PC-3 (cell line): ENCODE data around the gene FOXJ3. TPM values are rescaled to one million over a fixed set of nuclear protein-coding genes. Genes with fewer than 3 reads are reported as not detected.

Source experiments
- ATAC-seq: fragments of 200-7000 bp; cut with Tn5 transposase; 2 replicates; pipeline ENCODE4 v1.9.1; 2020; ENCODE audit warnings: mild to moderate bottlenecking, moderate library complexity
- BruUV-seq: library from RNA; stranded (reverse); fragments of 400-500 nt; replicated peaks from 2 replicates; lab custom pipeline; 2021; lab: Mats Ljungman, UMichigan
- CTCF ChIA-PET: fragments of 300-600 bp; sonication (Branson Sonifier 250); formaldehyde crosslinking; loops from one replicate; lab custom pipeline; 2022; ENCODE audit warnings: antibody characterized with exemption; lab: Charles Lee
- POLR2A ChIA-PET: fragments of 300-600 bp; sonication (Branson Sonifier 250); formaldehyde crosslinking; loops from one replicate; lab custom pipeline; 2022; ENCODE audit warnings: antibody characterized with exemption; ENCODE audit not compliant: unreplicated experiment; lab: Charles Lee
- DNase-seq: peaks from one replicate; pipeline ENCODE4 v3.0.0-alpha.2; 2015
- H2AFZ ChIP-seq: fragments of 300-600 bp; sonication (generic); 2 replicates; pipeline ENCODE4 v1.6.0; 2016; ENCODE audit warnings: antibody characterized with exemption, low read length
- H3F3A ChIP-seq: fragments of 300-600 bp; sonication (generic); one replicate; pipeline ENCODE4 v1.6.0; 2017; ENCODE audit warnings: antibody characterized with exemption, low read length, control low read depth, mild to moderate bottlenecking; ENCODE audit not compliant: unreplicated experiment
- H3K27ac ChIP-seq: fragments of 300-600 bp; sonication (generic); 2 replicates; pipeline ENCODE4 v1.5.1; 2016; ENCODE audit warnings: mild to moderate bottlenecking, low read length
- H3K27me3 ChIP-seq: fragments of 300-600 bp; sonication (generic); 2 replicates; pipeline ENCODE4 v1.6.1; 2016; ENCODE audit warnings: low read length, mixed read lengths
- H3K36me3 ChIP-seq: fragments of 300-600 bp; sonication (generic); 2 replicates; pipeline ENCODE4 v1.6.1; 2016; ENCODE audit warnings: low read depth, mixed run types, low read length, mixed read lengths
- H3K4me1 ChIP-seq: fragments of 300-600 bp; sonication (generic); 2 replicates; pipeline ENCODE4 v1.5.1; 2016; ENCODE audit warnings: low read length; ENCODE audit not compliant: insufficient read depth
- H3K4me2 ChIP-seq: fragments of 300-600 bp; sonication (generic); 2 replicates; pipeline ENCODE4 v1.6.0; 2016; ENCODE audit warnings: low read length
- H3K4me3 ChIP-seq: fragments of 300-600 bp; sonication (generic); 2 replicates; pipeline ENCODE4 v1.5.1; 2016; ENCODE audit warnings: mild to moderate bottlenecking, low read length, mixed read lengths
- H3K79me2 ChIP-seq: fragments of 300-600 bp; sonication (generic); 2 replicates; pipeline ENCODE4 v1.6.1; 2017; ENCODE audit warnings: low read length, mixed read lengths
- H3K9ac ChIP-seq: fragments of 300-600 bp; sonication (generic); 2 replicates; pipeline ENCODE4 v1.6.0; 2016; ENCODE audit warnings: mild to moderate bottlenecking, low read length
- H3K9me2 ChIP-seq: fragments of 300-600 bp; sonication (generic); replicated peaks from 2 replicates; pipeline ENCODE4 v1.6.1; 2016; ENCODE audit warnings: mixed run types, low read length, mixed read lengths
- H3K9me3 ChIP-seq: fragments of 300-600 bp; sonication (generic); 2 replicates; pipeline ENCODE4 v1.6.1; 2016; ENCODE audit warnings: low read length, mixed read lengths
- H4K20me1 ChIP-seq: fragments of 300-600 bp; sonication (generic); 2 replicates; pipeline ENCODE4 v1.6.1; 2016; ENCODE audit warnings: low read length, mixed read lengths
- EZH2 ChIP-seq: fragments of 300-600 bp; sonication (generic); IDR thresholded peaks from one replicate; pipeline ENCODE4 v1.6.1; 2017; ENCODE audit warnings: antibody characterized with exemption, mild to moderate bottlenecking, low read length; ENCODE audit not compliant: unreplicated experiment
- EZH2phosphoT487 ChIP-seq: fragments of 300-600 bp; sonication (generic); IDR thresholded peaks from 2 replicates; pipeline ENCODE4 v1.6.1; 2018; ENCODE audit warnings: mild to moderate bottlenecking, antibody characterized with exemption, low read length, borderline replicate concordance
- intact Hi-C: fragments of 100-400 bp; cut with micrococcal nuclease; formaldehyde crosslinking; loops from 2 replicates; pipeline ENCODE4 v1.9.0; 2023
- total RNA-seq: library from RNA; depleted of rRNA; stranded (reverse); fragments of >200 nt; gene quantifications from 2 replicates; pipeline ENCODE4 v1.2.3, GENCODE V29; 2014
- TF ChIP-seq, protein P1 (sequence below): fragments of 300-600 bp; sonication (generic); conservative IDR thresholded peaks from 2 replicates; pipeline ENCODE4 v1.5.1; 2017; ENCODE audit warnings: antibody characterized with exemption, low read depth, mild to moderate bottlenecking, low read length

Gene FOXJ3
- total RNA-seq, 1 experiment from 2014 or later, result 23.4 TPM

- Histone ChIP-seq H4K20me1 (peaks cover 95% of the 10 kb centered on the region), H3K9me3 (no peaks in the 10 kb centered on the region), H3K4me1 (peaks cover 11% of the 10 kb centered on the region), H3K4me3 (no peak overlapping the region), H3K4me2 (no peak overlapping the region), H3K9me2 (no peaks in the 10 kb centered on the region), H2AFZ (no peak overlapping the region), H3K27ac (no peak overlapping the region), H3K79me2 (peaks cover 98% of the 10 kb centered on the region), H3F3A (no peaks in the 10 kb centered on the region), H3K36me3 (no peaks in the 10 kb centered on the region), H3K27me3 (no peaks in the 10 kb centered on the region), H3K9ac (no peak overlapping the region)
- ChIA-PET POLR2A (interaction anchor here (0.6 kb wide), 1 partner anchor 28 kb away, joined by 3 read pairs; no protein-coding TSS in a partner anchor), CTCF (interaction anchor here (0.6 kb wide), 1 partner anchor 182 kb away, joined by 6 read pairs; no protein-coding TSS in a partner anchor)
- no TSS peak for BruUV-seq
- DNase-seq, result no peak
- intact Hi-C loops, result loop anchor here (5.0 kb wide), 1 partner anchor 37 kb away; no protein-coding TSS in a partner anchor
- TF ChIP-seq EZH2phosphoT487 (no peak), EZH2 (no peak)
- TF ChIP-seq, protein P1, sequence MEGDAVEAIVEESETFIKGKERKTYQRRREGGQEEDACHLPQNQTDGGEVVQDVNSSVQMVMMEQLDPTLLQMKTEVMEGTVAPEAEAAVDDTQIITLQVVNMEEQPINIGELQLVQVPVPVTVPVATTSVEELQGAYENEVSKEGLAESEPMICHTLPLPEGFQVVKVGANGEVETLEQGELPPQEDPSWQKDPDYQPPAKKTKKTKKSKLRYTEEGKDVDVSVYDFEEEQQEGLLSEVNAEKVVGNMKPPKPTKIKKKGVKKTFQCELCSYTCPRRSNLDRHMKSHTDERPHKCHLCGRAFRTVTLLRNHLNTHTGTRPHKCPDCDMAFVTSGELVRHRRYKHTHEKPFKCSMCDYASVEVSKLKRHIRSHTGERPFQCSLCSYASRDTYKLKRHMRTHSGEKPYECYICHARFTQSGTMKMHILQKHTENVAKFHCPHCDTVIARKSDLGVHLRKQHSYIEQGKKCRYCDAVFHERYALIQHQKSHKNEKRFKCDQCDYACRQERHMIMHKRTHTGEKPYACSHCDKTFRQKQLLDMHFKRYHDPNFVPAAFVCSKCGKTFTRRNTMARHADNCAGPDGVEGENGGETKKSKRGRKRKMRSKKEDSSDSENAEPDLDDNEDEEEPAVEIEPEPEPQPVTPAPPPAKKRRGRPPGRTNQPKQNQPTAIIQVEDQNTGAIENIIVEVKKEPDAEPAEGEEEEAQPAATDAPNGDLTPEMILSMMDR, result no peak
- ATAC-seq, result no peak
Measured at GRCh38 chr1:42328916-42329496, 6.0 kb downstream of the FOXJ3 start.

DNA sequence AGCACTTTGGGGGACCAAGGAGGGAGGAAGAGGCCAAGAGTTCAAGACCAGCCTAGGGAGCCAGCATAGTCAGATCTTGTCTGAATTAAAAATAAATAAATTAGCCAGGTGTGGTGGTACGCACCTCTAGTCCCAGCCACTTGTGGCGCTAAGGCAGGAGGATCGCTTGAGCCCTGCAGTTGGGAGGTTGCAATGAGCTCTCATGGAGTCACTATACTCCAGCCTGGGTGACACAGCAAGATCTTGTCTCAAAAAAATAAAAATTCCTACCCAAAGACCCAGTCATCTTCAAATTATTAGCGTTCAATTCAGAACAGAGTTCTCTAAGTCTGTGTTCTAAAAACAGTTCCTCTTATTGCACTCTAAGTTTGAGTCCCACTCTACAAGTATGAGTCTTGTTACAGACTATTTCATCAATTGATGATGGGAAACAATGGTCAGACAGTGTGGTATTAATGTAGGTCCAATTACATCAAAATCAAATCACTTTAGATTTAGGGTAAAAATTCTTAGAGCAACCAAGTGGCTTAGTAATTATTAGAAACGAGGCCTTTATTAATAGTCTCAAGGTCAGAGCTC is 6.9 kb downstream of the FOXJ3 start:
- Histone ChIP-seq H3F3A (no peaks in the 10 kb centered on the region), H3K27ac (no peak overlapping the region), H3K4me1 (peaks cover 11% of the 10 kb centered on the region), H3K36me3 (no peaks in the 10 kb centered on the region), H3K9me3 (no peaks in the 10 kb centered on the region), H3K9ac (no peak overlapping the region), H3K9me2 (no peaks in the 10 kb centered on the region), H3K4me3 (no peak overlapping the region), H3K79me2 (peaks cover 96% of the 10 kb centered on the region), H3K4me2 (no peak overlapping the region), H3K27me3 (no peaks in the 10 kb centered on the region), H4K20me1 (peaks cover 93% of the 10 kb centered on the region), H2AFZ (no peak overlapping the region)
- ChIA-PET POLR2A (no interaction called here), CTCF (no interaction called here)
- ATAC-seq (no peak), DNase-seq (no peak)
- no TSS peak for BruUV-seq
- intact Hi-C loops, result loop anchor here (5.0 kb wide), 1 partner anchor 36 kb away; no protein-coding TSS in a partner anchor
- TF ChIP-seq, protein P1, result no peak
- TF ChIP-seq EZH2phosphoT487 (no peak), EZH2 (no peak)

- Histone ChIP-seq H4K20me1 (peaks cover 87% of the 10 kb centered on the region), H3F3A (no peaks in the 10 kb centered on the region), H2AFZ (no peak overlapping the region), H3K9me3 (no peaks in the 10 kb centered on the region), H3K27me3 (no peaks in the 10 kb centered on the region), H3K9ac (no peak overlapping the region), H3K4me2 (no peak overlapping the region), H3K36me3 (no peaks in the 10 kb centered on the region), H3K9me2 (no peaks in the 10 kb centered on the region), H3K4me1 (peaks cover 10% of the 10 kb centered on the region), H3K79me2 (peaks cover 96% of the 10 kb centered on the region), H3K4me3 (no peak overlapping the region), H3K27ac (no peak overlapping the region)
- TF ChIP-seq EZH2 (no peak), EZH2phosphoT487 (no peak)
- TF ChIP-seq, protein P1, result no peak
- CTCF ChIA-PET, result no interaction called here
- DNase-seq (no peak), ATAC-seq (no peak)
- intact Hi-C loops, result loop anchor here (5.0 kb wide), 1 partner anchor 33 kb away; no protein-coding TSS in a partner anchor
- BruUV-seq, result no TSS peak
- POLR2A ChIA-PET, result no interaction called here
Measured at GRCh38 chr1:42325014-42325402, 10.0 kb downstream of the FOXJ3 start.
